AG04450 (cell line): Measurements from ENCODE around the gene MNDA. TPM values are rescaled to one million over a fixed set of nuclear protein-coding genes. Genes with fewer than 3 reads are reported as not detected.
"Not testable (repeated sequence)": the region's sequence is repeated elsewhere in the genome, so short reads cannot be mapped to it uniquely, and the experiment has no call there.

Experiments
- CTCF ChIA-PET: fragments of 300-600, 350-600 bp; formaldehyde crosslinking; extraction: SDS; loops from one replicate; lab custom pipeline; 2022; ENCODE audit warnings: antibody characterized with exemption, inconsistent platforms; lab: Charles Lee
- POLR2A ChIA-PET: fragments of 350-600 bp; formaldehyde crosslinking; extraction: SDS; loops from one replicate; lab custom pipeline; 2021; ENCODE audit warnings: antibody characterized with exemption, inconsistent platforms; lab: Yijun Ruan, JAX
- DNase-seq: peaks from one replicate; pipeline ENCODE4 v3.0.0-alpha.2; 2011; ENCODE audit warnings: low read depth, low spot score
- H3K27ac ChIP-seq: one replicate; pipeline ENCODE4 v1.5.1; 2012; ENCODE audit warnings: low read depth, low read length, control low read depth
- H3K27me3 ChIP-seq: one replicate; pipeline ENCODE4 v1.6.0; 2012; ENCODE audit warnings: low read length; ENCODE audit not compliant: control insufficient read depth, insufficient read depth
- H3K4me3 ChIP-seq: 2 replicates; pipeline ENCODE4 v1.5.1; 2011; ENCODE audit warnings: mild to moderate bottlenecking, low read depth, low read length, control low read depth
- H3K9me3 ChIP-seq: 2 replicates; pipeline ENCODE4 v1.5.1; 2012; ENCODE audit warnings: low read length; ENCODE audit not compliant: control insufficient read depth, insufficient read depth
- CTCF ChIP-seq: IDR thresholded peaks from 2 replicates; pipeline ENCODE4 v1.5.1; 2011; ENCODE audit warnings: low read depth, low read length, control low read depth, inconsistent platforms
- polyA plus RNA-seq: library from polyadenylated mRNA; depleted of rRNA; stranded (reverse); fragments of >200 nt; gene quantifications from 2 replicates; pipeline ENCODE4 v1.2.3, GENCODE V29; 2011

Gene MNDA
- polyA plus RNA-seq, 1 experiment = not detected

DNA sequence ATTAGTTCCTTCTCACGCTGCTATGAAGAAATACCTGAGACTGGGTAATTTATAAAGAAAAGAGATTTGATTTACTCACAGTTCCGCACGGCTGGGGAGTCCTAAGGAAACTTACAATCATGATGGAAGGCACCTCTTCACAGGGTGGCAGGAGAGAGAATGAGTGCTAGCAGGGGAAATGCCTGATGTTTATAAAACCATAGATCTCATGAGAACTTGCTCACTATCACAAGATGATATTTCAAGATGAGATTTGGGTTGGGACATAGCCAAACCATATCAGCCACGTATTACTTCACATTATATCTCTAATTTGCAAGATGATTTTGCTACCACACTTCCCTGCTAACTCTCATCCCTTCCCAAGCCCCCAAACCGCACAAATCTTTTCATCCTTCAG lies 9.1 kb downstream of the MNDA start:
- Histone ChIP-seq H3K27me3 (no peaks in the 10 kb centered on the region), H3K4me3 (no peak overlapping the region), H3K27ac (no peak overlapping the region), H3K9me3 (no peaks in the 10 kb centered on the region)
- ChIA-PET POLR2A (no interaction called here), CTCF (no interaction called here)
- TF ChIP-seq CTCF = no peak
- no peak for DNase-seq

GRCh38 chr1:158864595-158864994 lies 33.4 kb downstream of the MNDA start:
- DNase-seq = no peak
- Histone ChIP-seq H3K9me3 (no peaks in the 10 kb centered on the region), H3K4me3 (no peak overlapping the region), H3K27me3 (no peaks in the 10 kb centered on the region), H3K27ac (no peak overlapping the region)
- TF ChIP-seq CTCF = no peak
- ChIA-PET POLR2A (no interaction called here), CTCF (no interaction called here)

DNA sequence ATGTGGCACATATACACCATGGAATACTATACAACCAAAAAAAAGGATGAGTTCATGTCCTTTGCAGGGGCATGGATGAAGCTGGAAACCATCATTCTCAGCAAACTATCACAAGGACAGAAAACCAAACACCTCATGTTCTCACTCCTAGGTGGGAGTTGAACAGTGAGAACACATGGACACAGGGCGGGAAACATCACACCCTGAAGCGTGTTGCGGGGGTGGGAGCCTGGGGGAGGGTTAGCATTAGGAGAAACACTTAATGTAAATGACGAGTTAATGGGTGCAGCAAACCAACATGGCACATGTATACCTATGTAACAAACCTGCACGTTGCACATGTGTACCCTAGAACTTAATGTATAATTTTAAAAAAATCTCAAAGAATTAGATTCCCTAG lies 39.3 kb downstream of the MNDA start:
- POLR2A ChIA-PET, CTCF ChIA-PET, H3K4me3 ChIP-seq, H3K9me3 ChIP-seq, DNase-seq, H3K27me3 ChIP-seq, H3K27ac ChIP-seq: not testable (repeated sequence)

- Histone ChIP-seq H3K4me3 (no peak overlapping the region), H3K27me3 (no peaks in the 10 kb centered on the region), H3K9me3 (no peaks in the 10 kb centered on the region), H3K27ac (no peak overlapping the region)
- no peak for TF ChIP-seq CTCF
- ChIA-PET CTCF (no interaction called here), POLR2A (no interaction called here)
- DNase-seq = no peak
These were observed 42.0 kb downstream of the MNDA start for GRCh38 chr1:158873141-158873540.

DNA sequence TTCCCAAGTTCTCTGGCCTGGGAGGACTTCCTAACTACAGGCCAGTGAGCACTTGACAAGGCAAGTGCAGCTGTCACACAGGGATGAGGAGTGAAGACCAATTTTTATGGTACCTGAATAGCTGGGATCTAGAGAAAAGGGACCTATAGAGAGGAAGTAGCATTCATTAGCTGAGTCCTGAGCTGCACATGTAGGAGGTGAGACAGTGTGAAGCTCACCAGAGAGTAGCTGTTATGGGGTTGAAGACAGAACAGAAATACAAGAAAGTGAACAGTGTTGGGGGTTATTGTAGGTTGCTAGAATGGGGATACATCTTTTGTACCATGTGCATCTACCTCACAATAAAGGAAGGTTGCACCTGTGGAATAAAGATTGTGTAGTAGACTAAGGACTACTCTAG lies 62.5 kb downstream of the MNDA start:
- Histone ChIP-seq H3K4me3 (no peak overlapping the region), H3K27ac (no peak overlapping the region), H3K27me3 (no peaks in the 10 kb centered on the region), H3K9me3 (no peaks in the 10 kb centered on the region)
- DNase-seq = no peak
- ChIA-PET CTCF (no interaction called here), POLR2A (no interaction called here)
- no peak for TF ChIP-seq CTCF

DNA sequence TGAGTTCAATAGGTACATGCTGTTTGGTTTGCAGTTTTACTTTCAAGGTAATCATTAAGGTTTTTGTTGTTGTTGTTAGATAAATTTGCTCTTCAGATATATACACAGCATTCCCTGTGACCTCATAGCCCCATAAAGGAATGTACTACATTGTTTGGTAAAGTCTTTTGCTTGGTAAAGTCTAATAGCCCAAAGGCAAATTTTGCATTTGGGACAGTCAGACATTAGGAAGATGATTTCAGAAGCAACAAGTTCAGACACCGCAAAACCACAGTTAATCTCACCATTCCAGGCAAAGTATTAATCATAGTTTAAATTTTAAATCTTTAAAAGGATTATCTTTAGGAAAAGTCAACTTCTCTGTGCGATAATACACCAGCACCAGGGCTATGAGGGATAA lies 67.6 kb downstream of the MNDA start:
- no peak overlapping the region for H3K27ac ChIP-seq
- no peak for DNase-seq
- CTCF ChIA-PET = no interaction called here
- POLR2A ChIA-PET = no interaction called here
- no peaks in the 10 kb centered on the region for H3K9me3 ChIP-seq
- no peak for TF ChIP-seq CTCF
- H3K4me3 ChIP-seq = no peak overlapping the region
- H3K27me3 ChIP-seq = no peaks in the 10 kb centered on the region
